ENCODE data around the gene MSTN. TPM values are rescaled to one million over a fixed set of nuclear protein-coding genes. Genes with fewer than 3 reads are reported as not detected.
"Not testable (repeated sequence)": the region's sequence is repeated elsewhere in the genome, so short reads cannot be mapped to it uniquely, and the experiment has no call there.

MSTN gene
- total RNA-seq, 1 experiment from 2014 or later = not detected

DNA sequence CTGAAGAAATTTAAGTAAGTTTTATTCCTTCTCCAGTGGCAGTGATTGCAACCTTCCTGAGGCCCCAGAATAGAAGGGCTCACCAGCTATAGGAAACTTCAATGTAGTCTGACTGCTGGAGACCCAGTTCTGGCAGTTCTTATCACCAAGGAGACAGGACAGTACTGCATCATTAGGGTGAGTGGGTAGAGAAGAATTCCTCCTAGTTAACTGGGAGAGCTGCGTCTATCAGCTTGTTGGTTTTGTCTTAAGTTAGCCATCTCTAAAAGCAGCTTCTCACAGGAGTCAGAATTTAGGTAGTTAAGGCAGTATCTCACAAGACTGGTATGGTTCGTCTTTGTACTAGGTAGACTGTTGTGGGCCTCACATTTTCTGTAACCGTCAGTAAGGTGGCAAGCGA is 3.3 kb upstream of the MSTN start:
- DNase-seq (ENCODE audit: low read depth) = no peak

DNA sequence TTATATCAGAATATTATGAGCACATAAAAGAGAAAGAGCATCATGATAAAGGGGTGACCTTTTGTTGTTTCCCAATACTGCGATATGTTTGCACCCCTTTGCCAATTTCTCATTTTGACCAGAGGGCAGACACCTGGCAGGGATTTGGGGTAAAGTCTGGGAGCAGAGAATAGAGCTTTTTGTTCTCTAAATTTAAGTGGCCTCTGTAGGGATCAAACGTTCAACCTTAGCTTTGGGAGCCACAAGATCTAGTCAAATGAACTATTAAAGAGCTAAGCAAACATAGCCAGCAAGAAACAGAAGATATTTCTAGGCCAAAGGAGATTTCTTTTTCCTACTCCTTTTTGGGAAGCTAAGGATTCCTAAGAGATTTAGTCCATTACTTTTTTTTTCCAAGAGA is 1.1 kb upstream of the MSTN start:
- DNase-seq (ENCODE audit: low read depth) = no peak

- no peak for DNase-seq (ENCODE audit: low read depth)
These were observed 476 bp downstream of the MSTN start for GRCh38 chr2:190062053-190062452.

DNA sequence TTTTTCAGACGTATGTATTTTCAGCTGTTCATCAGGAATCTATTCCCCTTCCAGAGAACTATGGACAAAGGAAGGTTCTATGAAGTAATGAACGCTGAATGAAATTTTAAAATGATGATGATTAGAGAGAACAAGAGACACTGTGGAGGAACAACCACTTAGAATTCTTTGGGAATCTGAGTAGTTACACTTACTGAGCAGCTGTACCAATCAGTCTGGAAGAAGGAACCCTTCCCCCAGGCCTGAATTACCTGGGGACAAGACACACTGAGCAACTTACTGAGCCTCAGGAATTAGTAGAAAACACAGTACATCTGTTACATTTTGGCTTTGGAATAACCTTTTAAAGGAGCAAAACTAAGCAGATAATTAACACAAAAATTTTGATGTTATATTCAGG is 1.9 kb downstream of the MSTN start:
- no peak for DNase-seq (ENCODE audit: low read depth)

GRCh38 chr2:190060019-190060418 is 2.5 kb downstream of the MSTN start:
- DNase-seq (ENCODE audit: low read depth) = no peak

DNA sequence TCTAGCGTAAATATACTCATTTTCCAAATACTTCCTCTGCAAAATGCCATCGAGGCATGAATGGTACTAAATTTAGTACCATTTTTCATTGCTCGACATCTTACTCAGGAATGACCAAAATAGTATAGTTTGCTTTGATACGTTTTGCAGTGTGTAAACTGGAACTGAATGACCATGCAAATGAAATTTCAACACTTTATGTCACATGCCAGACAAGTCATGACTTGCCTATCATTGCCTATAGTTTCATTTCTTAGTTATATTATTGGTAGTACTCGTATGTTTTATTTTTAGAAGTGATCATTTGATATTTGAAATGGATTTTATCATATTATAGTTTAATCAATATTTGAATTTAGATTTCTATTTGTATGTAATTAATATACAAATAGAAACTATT is 9.1 kb downstream of the MSTN start:
- no peak for DNase-seq (ENCODE audit: low read depth)

GRCh38 chr2:190052307-190052706 is 10.2 kb downstream of the MSTN start:
- no peak for DNase-seq (ENCODE audit: low read depth)

DNA sequence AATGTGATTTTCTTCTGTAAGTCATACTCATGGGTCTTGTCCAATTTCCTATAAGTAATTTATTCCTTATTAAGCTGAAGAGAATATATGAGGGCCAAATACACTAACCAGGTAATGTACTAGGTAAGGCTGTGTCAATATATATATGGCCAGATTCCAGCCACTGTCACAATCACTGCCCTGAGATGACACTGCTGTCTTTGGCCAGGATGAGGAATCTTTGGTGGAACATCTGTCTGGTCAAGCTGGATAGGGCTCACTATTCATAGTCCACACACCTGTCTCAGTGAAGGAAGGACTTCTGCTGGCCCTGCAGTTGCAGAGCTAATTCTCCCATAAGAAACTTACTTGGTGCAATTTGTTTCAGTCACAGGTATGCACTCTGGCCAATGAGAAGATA is 11.3 kb downstream of the MSTN start:
- DNase-seq (ENCODE audit: low read depth) = no peak

GRCh38 chr2:190050001-190050400 is 12.5 kb downstream of the MSTN start:
- no peak for DNase-seq (ENCODE audit: low read depth)

GRCh38 chr2:190044866-190045265 is 17.7 kb downstream of the MSTN start:
- no peak for DNase-seq (ENCODE audit: low read depth)

DNA sequence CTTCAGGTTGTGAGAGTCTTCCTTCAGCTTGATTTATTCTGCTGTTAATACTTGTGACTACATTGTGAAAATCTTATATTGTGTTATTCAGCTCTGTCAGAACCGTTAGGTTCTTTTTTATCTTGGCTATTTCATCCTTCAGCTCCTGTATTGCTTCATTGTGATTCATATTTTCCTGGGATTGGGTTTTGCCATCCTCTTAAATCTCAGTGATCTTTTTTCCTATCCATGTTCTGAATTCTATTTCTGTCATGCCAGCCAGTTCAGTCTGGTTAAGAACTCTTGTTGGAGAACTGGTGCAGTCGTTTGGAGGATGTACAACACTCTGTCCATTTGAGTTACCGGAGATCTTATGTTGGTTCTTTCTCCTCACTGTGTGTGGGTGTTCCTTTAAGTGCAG is 19.1 kb downstream of the MSTN start:
- DNase-seq (ENCODE audit: low read depth) = no peak

DNA sequence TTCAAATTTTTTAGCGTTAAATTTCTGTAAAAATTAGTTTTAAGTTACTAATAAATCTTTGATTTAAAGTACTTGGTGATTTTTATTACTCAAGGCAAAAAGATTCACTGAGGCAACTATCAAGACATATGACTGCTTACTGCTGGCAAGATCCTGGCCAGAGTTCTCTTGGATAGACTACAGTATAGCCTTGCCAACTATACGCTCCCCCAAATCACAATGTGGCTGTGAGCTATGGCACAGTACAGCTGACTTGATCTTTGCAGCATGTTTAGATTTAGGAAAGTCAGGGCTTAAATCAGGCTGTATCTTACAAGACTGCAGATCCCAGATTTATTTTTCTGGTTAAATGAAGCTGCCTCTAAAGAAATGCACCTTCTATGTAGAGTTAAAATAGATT is 26.5 kb downstream of the MSTN start:
- no peak for DNase-seq (ENCODE audit: low read depth)

DNA sequence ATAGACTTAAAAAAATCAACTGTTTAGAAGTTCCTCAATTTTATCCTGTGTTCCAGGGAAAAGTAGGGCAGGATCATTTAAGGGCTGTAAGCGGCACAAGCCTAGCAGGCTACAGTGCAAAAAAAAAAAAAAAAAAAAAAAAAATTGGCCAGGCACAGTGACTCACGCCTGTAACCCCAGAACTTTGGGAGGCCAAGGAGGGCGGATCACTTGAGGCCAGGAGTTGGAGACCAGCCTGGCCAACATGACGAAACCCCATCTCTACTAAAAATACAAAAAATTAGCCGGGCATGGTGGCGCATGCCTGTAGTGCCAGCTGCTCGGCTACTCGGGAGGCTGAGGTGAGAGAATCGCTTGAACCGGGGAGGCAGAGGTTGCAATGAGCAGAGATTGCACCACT is 28.1 kb downstream of the MSTN start:
- peak; percentile 10 for DNase-seq (ENCODE audit: low read depth)

GRCh38 chr2:190031969-190032618 is 30.4 kb downstream of the MSTN start:
- DNase-seq (ENCODE audit: low read depth) = no peak

DNA sequence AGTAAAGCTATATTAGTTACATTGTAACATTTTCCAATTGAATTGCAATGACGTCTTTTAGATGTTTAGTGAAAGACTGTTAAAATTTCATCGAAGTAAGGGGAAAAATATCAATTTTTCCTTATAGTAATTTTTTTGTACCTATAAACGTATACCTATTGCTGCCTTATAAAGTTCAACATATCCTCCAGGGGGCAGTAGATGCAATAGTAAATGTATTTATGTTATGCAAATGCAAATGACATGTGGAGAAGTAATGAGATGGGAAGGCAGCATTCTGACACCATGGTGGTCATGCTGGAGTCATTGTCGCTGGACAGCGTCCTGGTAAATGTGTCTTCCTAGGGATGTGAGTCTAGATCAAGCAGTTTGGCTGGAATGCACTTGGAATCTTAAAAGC is 38.7 kb downstream of the MSTN start:
- peak; percentile 33 for DNase-seq (ENCODE audit: low read depth)

GRCh38 chr2:190020720-190021119 is 41.8 kb downstream of the MSTN start:
- DNase-seq (ENCODE audit: low read depth) = no peak

- DNase-seq (ENCODE audit: low read depth) = no peak
These were observed 44.7 kb downstream of the MSTN start for GRCh38 chr2:190017837-190018236.

DNA sequence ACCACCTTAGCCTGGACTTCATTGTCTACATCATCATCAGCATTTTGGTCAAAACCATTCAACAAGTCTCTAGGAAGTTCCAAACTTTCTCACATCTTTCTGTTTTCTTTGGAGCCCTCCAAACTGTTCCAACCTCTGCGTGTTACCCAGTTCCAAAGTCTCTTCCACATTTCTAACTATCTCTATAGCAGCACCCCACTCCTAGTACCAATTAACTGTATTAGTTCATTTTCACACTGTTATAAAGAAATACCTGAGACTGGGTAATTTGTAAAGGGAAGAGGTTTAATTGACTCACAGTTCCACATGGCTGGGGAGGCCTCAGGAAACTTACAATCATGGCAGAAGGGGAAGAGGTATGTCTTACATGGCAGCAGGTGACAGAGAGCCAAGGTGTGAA is 46.6 kb downstream of the MSTN start:
- DNase-seq (ENCODE audit: low read depth) = not testable (repeated sequence)

All from HT1080 (cell line).